K562 (cell line): ENCODE data around the gene GAB2. TPM values are rescaled to one million over a fixed set of nuclear protein-coding genes. Genes with fewer than 3 reads are reported as not detected.

ENCODE experiments used
- CREB1 ChIP-seq, 2 experiments: sonication (generic) in 1 of 2; formaldehyde crosslinking in 1 of 2; IDR thresholded peaks; 2 replicates each; pipeline versions ENCODE4 v1.6.1 to v1.8.0; 2012 to 2022; ENCODE audit warnings: inconsistent platforms in 1 of 2, mild to moderate bottlenecking in 1 of 2, missing genetic modification reagents in 1 of 2, moderate library complexity in 1 of 2
- MCM7 ChIP-seq, 2 experiments: fragments of 450-650 bp; IDR thresholded peaks; 2 replicates each; pipeline ENCODE4 v1.6.1; 2016 to 2018
- NR2C2 ChIP-seq, 2 experiments: fragments of 200-800 bp in 1 of 2; sonication (Bioruptor generic) in 1 of 2; sonication (generic) in 1 of 2; formaldehyde crosslinking in 1 of 2; IDR thresholded peaks; 2 replicates each; pipeline versions ENCODE4 v1.6.1 to v1.8.0; 2016 to 2022; ENCODE audit warnings: mild to moderate bottlenecking in 1 of 2, missing compliant biosample characterization in 1 of 2, missing genetic modification characterization in 1 of 2, missing genetic modification reagents in 1 of 2
- RBM14 ChIP-seq: fragments of 200-400 bp; formaldehyde crosslinking; IDR thresholded peaks from 2 replicates; pipeline ENCODE4 v1.6.1; 2018; ENCODE audit warnings: low read depth, mild to moderate bottlenecking, low read length, moderate library complexity, borderline replicate concordance; ENCODE audit not compliant: insufficient read depth
- TSC22D4 ChIP-seq: fragments of 450-650 bp; IDR thresholded peaks from 2 replicates; pipeline ENCODE4 v1.6.1; 2016; ENCODE audit warnings: missing genetic modification characterization, missing biosample characterization, control low read depth
- WHSC1 ChIP-seq: IDR thresholded peaks from one replicate; pipeline ENCODE4 v1.6.1; 2012; ENCODE audit warnings: low read length, control low read depth, inconsistent platforms
- polyA plus RNA-seq, 8 experiments: library from polyadenylated mRNA; depleted of rRNA in 4 of 8; stranded (reverse) in 5 of 8; unstranded in 3 of 8; fragments of >200 nt; fragmentation: Nextera tagmentation in 2 of 8; fragmentation: Illumina TruSeq in 1 of 8; extraction: Ambion mirVana in 2 of 8; extraction: Trizol in 1 of 8; gene quantifications; 2 replicates each; pipeline versions ENCODE4 v1.2.1 to v1.2.3, GENCODE V29; 2011 to 2014; ENCODE audit warnings: inconsistent platforms in 1 of 8, missing spikeins in 1 of 8
- total RNA-seq, 7 experiments: library from RNA; depleted of rRNA in 6 of 7; stranded (reverse); fragments of >200 nt in 6 of 7; fragmentation: Illumina TruSeq in 2 of 7; extraction: Trizol in 2 of 7; gene quantifications; 2 replicates each; pipeline versions ENCODE4 v1.2.1 to v1.2.3, GENCODE V29; 2011 to 2021; ENCODE audit warnings: low replicate concordance in 1 of 7
- TF ChIP-seq, protein P1 (sequence below): sonication (generic); formaldehyde crosslinking; IDR thresholded peaks from 2 replicates; pipeline ENCODE4 v1.9.0; 2022; ENCODE audit warnings: mild to moderate bottlenecking, missing genetic modification reagents
- TF ChIP-seq, protein P2 (sequence below), 3 experiments: IDR thresholded peaks in 2 of 3; conservative IDR thresholded peaks in 1 of 3; 2 replicates each; pipeline ENCODE4 v1.5.1; 2011 to 2012; ENCODE audit warnings: low read length in 3 of 3, mild to moderate bottlenecking in 3 of 3, control low read depth in 2 of 3, improper control_type of control experiment in 1 of 3, inconsistent platforms in 1 of 3, low read depth in 1 of 3, mixed read lengths in 1 of 3, moderate library complexity in 1 of 3; ENCODE audit not compliant: insufficient read depth in 2 of 3
- TF ChIP-seq, protein P3 (sequence below): fragments of 450-650 bp; IDR thresholded peaks from 2 replicates; pipeline ENCODE4 v1.6.1; 2016; ENCODE audit warnings: low read depth, mild to moderate bottlenecking, moderate library complexity
- TF ChIP-seq, protein P4 (sequence below), 2 experiments: fragments of 450-650 bp; conservative IDR thresholded peaks; 2 replicates each; pipeline ENCODE4 v1.6.1; 2017; ENCODE audit warnings: mild to moderate bottlenecking in 2 of 2, moderate library complexity in 2 of 2
- TF ChIP-seq, protein P5 (sequence below): sonication (generic); formaldehyde crosslinking; IDR thresholded peaks from 2 replicates; pipeline ENCODE4 v1.8.0; 2023; ENCODE audit warnings: mild to moderate bottlenecking, missing genetic modification reagents

GAB2 gene
- total and polyA plus RNA-seq, 9 of the 15 experiments (the other 6 are each of a cell fraction or from before 2014, with no cell fraction given) = 2.3 to 35.2 (median 16.1) TPM

DNA sequence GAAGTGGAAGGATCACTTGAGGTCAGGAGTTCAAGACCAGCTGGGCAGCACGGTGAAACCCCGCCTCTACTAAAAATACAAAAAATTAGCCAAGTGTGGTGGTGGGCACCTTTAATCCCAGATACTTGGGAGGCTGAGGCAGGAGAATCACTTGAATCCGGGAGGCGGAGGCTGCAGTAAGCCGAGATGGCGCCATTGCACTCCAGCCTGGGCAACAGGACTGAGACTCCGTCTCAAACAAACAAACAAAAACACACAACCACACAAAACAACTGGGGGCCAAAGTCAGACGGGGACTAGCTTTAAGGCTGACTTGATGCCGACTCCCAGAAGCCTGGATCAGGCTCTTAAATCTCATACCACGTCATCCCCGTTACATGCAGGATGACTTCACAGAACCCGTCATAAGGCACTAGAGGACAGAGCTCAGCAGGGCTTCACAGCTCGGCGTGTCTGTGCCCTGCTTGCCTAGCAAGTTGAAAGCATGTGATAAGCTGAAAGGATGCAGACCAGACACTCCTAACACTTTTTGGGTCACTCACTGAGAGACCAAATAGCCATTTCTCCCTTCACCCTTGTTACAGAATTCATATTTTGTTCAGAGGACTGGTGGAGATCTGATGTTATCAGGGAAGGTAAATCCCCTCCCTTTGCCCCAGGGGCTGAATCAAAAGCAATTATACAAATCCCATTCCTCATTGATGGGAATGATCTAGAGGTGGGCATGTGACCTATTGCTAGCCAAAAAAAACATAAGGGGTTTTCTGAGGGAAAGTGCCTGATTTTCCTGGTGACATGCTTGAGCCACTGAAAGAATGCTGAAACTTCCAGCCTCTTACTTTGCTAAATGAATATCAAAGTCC lies 65.4 kb downstream of the GAB2 start (continued):
- TF ChIP-seq, protein P1, sequence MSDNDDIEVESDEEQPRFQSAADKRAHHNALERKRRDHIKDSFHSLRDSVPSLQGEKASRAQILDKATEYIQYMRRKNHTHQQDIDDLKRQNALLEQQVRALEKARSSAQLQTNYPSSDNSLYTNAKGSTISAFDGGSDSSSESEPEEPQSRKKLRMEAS (CRISPR knock-in tag) = peak; percentile 28; the same call in 1 of the 2 replicates
- no peak for TF ChIP-seq RBM14
- no peak for TF ChIP-seq TSC22D4
- TF ChIP-seq WHSC1 = no peak
- TF ChIP-seq, protein P2, sequence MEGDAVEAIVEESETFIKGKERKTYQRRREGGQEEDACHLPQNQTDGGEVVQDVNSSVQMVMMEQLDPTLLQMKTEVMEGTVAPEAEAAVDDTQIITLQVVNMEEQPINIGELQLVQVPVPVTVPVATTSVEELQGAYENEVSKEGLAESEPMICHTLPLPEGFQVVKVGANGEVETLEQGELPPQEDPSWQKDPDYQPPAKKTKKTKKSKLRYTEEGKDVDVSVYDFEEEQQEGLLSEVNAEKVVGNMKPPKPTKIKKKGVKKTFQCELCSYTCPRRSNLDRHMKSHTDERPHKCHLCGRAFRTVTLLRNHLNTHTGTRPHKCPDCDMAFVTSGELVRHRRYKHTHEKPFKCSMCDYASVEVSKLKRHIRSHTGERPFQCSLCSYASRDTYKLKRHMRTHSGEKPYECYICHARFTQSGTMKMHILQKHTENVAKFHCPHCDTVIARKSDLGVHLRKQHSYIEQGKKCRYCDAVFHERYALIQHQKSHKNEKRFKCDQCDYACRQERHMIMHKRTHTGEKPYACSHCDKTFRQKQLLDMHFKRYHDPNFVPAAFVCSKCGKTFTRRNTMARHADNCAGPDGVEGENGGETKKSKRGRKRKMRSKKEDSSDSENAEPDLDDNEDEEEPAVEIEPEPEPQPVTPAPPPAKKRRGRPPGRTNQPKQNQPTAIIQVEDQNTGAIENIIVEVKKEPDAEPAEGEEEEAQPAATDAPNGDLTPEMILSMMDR (IDR thresholded peaks at IDR 0.05 in 2 of 3, conservative IDR thresholded peaks at IDR 0.05 in 1 of 3; ENCODE audit: insufficient read depth in 2 of 3, low read depth in 1 of 3, low read length in 3 of 3) = 0 out of 6 replicates have a peak, but pooled peaks of 1 of the 3 experiments have one; percentile 13
- TF ChIP-seq, protein P3, sequence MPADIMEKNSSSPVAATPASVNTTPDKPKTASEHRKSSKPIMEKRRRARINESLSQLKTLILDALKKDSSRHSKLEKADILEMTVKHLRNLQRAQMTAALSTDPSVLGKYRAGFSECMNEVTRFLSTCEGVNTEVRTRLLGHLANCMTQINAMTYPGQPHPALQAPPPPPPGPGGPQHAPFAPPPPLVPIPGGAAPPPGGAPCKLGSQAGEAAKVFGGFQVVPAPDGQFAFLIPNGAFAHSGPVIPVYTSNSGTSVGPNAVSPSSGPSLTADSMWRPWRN = no peak
- TF ChIP-seq NR2C2 (CRISPR knock-in tag; IDR thresholded peaks at IDR 0.05) = no peak
- peak; percentile 68; the same call in 1 of the 2 replicates for TF ChIP-seq NR2C2 (tag; IDR thresholded peaks at IDR 0.05)
- peak; percentile 94 for TF ChIP-seq CREB1 (IDR thresholded peaks at IDR 0.05)
- TF ChIP-seq CREB1 (CRISPR knock-in tag; IDR thresholded peaks at IDR 0.05) = peak; percentile 91
- no peak for TF ChIP-seq MCM7 (IDR thresholded peaks at IDR 0.05)
- TF ChIP-seq, protein P4, sequence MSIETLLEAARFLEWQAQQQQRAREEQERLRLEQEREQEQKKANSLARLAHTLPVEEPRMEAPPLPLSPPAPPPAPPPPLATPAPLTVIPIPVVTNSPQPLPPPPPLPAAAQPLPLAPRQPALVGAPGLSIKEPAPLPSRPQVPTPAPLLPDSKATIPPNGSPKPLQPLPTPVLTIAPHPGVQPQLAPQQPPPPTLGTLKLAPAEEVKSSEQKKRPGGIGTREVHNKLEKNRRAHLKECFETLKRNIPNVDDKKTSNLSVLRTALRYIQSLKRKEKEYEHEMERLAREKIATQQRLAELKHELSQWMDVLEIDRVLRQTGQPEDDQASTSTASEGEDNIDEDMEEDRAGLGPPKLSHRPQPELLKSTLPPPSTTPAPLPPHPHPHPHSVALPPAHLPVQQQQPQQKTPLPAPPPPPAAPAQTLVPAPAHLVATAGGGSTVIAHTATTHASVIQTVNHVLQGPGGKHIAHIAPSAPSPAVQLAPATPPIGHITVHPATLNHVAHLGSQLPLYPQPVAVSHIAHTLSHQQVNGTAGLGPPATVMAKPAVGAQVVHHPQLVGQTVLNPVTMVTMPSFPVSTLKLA (conservative IDR thresholded peaks at IDR 0.05) = 0 out of 4 replicates have a peak, but pooled peaks of 1 of the 2 experiments have one; percentile 25
- TF ChIP-seq, protein P5, sequence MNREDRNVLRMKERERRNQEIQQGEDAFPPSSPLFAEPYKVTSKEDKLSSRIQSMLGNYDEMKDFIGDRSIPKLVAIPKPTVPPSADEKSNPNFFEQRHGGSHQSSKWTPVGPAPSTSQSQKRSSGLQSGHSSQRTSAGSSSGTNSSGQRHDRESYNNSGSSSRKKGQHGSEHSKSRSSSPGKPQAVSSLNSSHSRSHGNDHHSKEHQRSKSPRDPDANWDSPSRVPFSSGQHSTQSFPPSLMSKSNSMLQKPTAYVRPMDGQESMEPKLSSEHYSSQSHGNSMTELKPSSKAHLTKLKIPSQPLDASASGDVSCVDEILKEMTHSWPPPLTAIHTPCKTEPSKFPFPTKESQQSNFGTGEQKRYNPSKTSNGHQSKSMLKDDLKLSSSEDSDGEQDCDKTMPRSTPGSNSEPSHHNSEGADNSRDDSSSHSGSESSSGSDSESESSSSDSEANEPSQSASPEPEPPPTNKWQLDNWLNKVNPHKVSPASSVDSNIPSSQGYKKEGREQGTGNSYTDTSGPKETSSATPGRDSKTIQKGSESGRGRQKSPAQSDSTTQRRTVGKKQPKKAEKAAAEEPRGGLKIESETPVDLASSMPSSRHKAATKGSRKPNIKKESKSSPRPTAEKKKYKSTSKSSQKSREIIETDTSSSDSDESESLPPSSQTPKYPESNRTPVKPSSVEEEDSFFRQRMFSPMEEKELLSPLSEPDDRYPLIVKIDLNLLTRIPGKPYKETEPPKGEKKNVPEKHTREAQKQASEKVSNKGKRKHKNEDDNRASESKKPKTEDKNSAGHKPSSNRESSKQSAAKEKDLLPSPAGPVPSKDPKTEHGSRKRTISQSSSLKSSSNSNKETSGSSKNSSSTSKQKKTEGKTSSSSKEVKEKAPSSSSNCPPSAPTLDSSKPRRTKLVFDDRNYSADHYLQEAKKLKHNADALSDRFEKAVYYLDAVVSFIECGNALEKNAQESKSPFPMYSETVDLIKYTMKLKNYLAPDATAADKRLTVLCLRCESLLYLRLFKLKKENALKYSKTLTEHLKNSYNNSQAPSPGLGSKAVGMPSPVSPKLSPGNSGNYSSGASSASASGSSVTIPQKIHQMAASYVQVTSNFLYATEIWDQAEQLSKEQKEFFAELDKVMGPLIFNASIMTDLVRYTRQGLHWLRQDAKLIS (CRISPR knock-in tag) = no peak
